T-helper 1 cell treated with Interleukin-12 subunit alpha and Interleukin-12 subunit beta and Interleukin-4 antibody, amounts not matched to agents 30 μg/mL and 1 μg/mL, for 36 hours (primary cell): ENCODE measurements around the gene AHSG.

ENCODE experiments used
- H3K27ac Mint-ChIP-seq: one replicate; pipeline ENCODE4 v1.8.0; 2021; ENCODE audit warnings: mild to moderate bottlenecking, mixed read lengths
- H3K27me3 Mint-ChIP-seq: one replicate; pipeline ENCODE4 v1.8.0; 2021; ENCODE audit warnings: low read depth, mixed read lengths
- H3K36me3 Mint-ChIP-seq: one replicate; pipeline ENCODE4 v1.8.0; 2021; ENCODE audit warnings: low read depth, mixed read lengths
- H3K4me1 Mint-ChIP-seq: one replicate; pipeline ENCODE4 v1.8.0; 2021; ENCODE audit warnings: low read depth, mixed read lengths
- H3K4me3 Mint-ChIP-seq: one replicate; pipeline ENCODE4 v1.8.0; 2021; ENCODE audit warnings: mild to moderate bottlenecking, moderate library complexity, mixed read lengths
- H3K9me3 Mint-ChIP-seq: one replicate; pipeline ENCODE4 v1.8.0; 2021; ENCODE audit warnings: mixed read lengths

Gene AHSG

GRCh38 chr3:186638259-186638658 lies 25.4 kb downstream of the AHSG start:
- H3K4me1 Mint-ChIP-seq = peaks cover 21% of the 10 kb centered on the region
- H3K27me3 Mint-ChIP-seq = peaks cover 13% of the 10 kb centered on the region
- no peaks in the 10 kb centered on the region for H3K9me3 Mint-ChIP-seq

DNA sequence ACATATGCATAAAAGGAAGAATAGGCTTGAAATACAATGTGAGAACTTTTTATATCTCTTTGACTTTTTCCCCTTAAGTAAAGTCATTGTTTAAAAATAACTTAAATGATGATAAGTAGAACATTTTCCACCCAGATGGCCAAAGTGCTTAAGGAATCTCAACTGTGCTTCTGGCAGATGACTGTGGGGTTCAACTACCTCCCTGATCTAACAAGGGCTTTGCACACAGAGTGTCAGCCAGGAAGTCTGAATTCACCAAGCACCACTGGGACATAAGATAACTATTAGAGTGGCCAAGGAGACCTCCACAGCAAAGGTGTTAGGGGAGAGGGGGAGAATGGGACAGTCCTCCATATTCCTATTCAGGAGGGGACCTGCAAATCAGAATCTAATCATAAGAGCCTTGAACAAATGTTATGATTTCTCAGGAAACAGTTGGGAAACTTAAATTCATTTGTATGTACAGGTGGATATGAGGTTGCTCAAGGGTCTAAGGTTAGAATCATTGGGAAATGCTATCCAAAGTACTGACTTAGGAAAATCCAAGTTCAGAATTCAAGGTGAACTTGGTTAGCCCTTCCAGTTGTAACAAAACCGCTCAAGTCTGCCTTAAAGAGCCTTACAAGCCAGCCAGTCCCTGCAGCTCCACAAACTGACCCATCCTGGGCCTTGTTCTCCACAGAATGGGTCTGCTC lies 27.1 kb downstream of the AHSG start, which contains the start of gene FETUB:
FETUB (plus strand) TSS at position 622 of the 695 bp plus-strand sequence; CDS start at position 684, 62 bp downstream.
- H3K36me3 Mint-ChIP-seq = no peaks in the 10 kb centered on the region
- H3K27me3 Mint-ChIP-seq = peaks cover 8% of the 10 kb centered on the region
- peak within 1 kb of the TSS; percentile 37 for H3K27ac Mint-ChIP-seq

More at GRCh38 chr3:186638259-186638658, 25.4 kb downstream of the AHSG start:
- Mint-ChIP-seq H3K27ac (no peak overlapping the region), H3K4me3 (no peak overlapping the region), H3K36me3 (no peaks in the 10 kb centered on the region)

DNA sequence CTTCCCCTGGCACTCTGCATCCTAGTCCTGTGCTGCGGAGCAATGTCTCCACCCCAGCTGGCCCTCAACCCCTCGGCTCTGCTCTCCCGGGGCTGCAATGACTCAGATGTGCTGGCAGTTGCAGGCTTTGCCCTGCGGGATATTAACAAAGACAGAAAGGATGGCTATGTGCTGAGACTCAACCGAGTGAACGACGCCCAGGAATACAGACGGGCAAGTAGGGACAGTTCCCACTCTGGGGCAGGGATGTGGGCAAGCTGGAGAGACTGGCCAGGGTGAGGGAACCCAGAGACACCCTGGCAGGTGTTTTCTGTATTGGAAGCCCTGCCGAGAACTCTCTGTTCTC lies 27.6 kb downstream of the AHSG start:
- H3K27me3 Mint-ChIP-seq = peaks cover 3% of the 10 kb centered on the region
- no peaks in the 10 kb centered on the region for H3K36me3 Mint-ChIP-seq
- no peaks in the 10 kb centered on the region for H3K9me3 Mint-ChIP-seq
- H3K4me1 Mint-ChIP-seq = peaks cover 36% of the 10 kb centered on the region
- H3K27ac Mint-ChIP-seq = no peak overlapping the region
- H3K4me3 Mint-ChIP-seq = no peak overlapping the region

More for the DNA sequence above, 27.1 kb downstream of the AHSG start, which contains the start of gene FETUB:
- Mint-ChIP-seq H3K4me3 (no peak within 1 kb of the TSS), H3K9me3 (no peaks in the 10 kb centered on the region), H3K4me1 (peaks cover 33% of the 10 kb centered on the region)

GRCh38 chr3:186640929-186641328 lies 28.1 kb downstream of the AHSG start:
- no peak overlapping the region for H3K4me3 Mint-ChIP-seq
- H3K9me3 Mint-ChIP-seq = no peaks in the 10 kb centered on the region
- H3K27me3 Mint-ChIP-seq = no peaks in the 10 kb centered on the region
- H3K36me3 Mint-ChIP-seq = no peaks in the 10 kb centered on the region
- peaks cover 36% of the 10 kb centered on the region for H3K4me1 Mint-ChIP-seq
- H3K27ac Mint-ChIP-seq = no peak overlapping the region

GRCh38 chr3:186642014-186642413 lies 29.2 kb downstream of the AHSG start:
- H3K36me3 Mint-ChIP-seq = no peaks in the 10 kb centered on the region
- peak overlapping the region; percentile 12 for H3K27ac Mint-ChIP-seq
- H3K9me3 Mint-ChIP-seq = peaks cover 4% of the 10 kb centered on the region
- peaks cover 4% of the 10 kb centered on the region for H3K27me3 Mint-ChIP-seq
- peaks cover 38% of the 10 kb centered on the region for H3K4me1 Mint-ChIP-seq
- H3K4me3 Mint-ChIP-seq = no peak overlapping the region

- Mint-ChIP-seq H3K4me1 (peaks cover 38% of the 10 kb centered on the region), H3K9me3 (peaks cover 4% of the 10 kb centered on the region), H3K4me3 (peak overlapping the region; percentile 9), H3K36me3 (no peaks in the 10 kb centered on the region), H3K27me3 (peaks cover 4% of the 10 kb centered on the region), H3K27ac (peak overlapping the region; percentile 69)
Measured at GRCh38 chr3:186643493-186643892, 30.6 kb downstream of the AHSG start.

- peaks cover 38% of the 10 kb centered on the region for H3K4me1 Mint-ChIP-seq
- H3K27ac Mint-ChIP-seq = peak overlapping the region; percentile 73
Measured at GRCh38 chr3:186644683-186645082, 31.8 kb downstream of the AHSG start.

GRCh38 chr3:186646106-186646505 lies 33.2 kb downstream of the AHSG start:
- Mint-ChIP-seq H3K27ac (peak overlapping the region; percentile 51), H3K4me3 (no peak overlapping the region), H3K4me1 (peaks cover 35% of the 10 kb centered on the region), H3K9me3 (peaks cover 4% of the 10 kb centered on the region), H3K27me3 (peaks cover 4% of the 10 kb centered on the region), H3K36me3 (no peaks in the 10 kb centered on the region)

More at GRCh38 chr3:186644683-186645082, 31.8 kb downstream of the AHSG start:
- H3K9me3 Mint-ChIP-seq = peaks cover 4% of the 10 kb centered on the region
- H3K27me3 Mint-ChIP-seq = peaks cover 4% of the 10 kb centered on the region
- no peak overlapping the region for H3K4me3 Mint-ChIP-seq
- no peaks in the 10 kb centered on the region for H3K36me3 Mint-ChIP-seq

- Mint-ChIP-seq H3K27me3 (peaks cover 4% of the 10 kb centered on the region), H3K9me3 (peaks cover 4% of the 10 kb centered on the region), H3K36me3 (no peaks in the 10 kb centered on the region), H3K4me1 (peaks cover 31% of the 10 kb centered on the region), H3K27ac (no peak overlapping the region), H3K4me3 (no peak overlapping the region)
Measured at GRCh38 chr3:186646841-186647240, 34.0 kb downstream of the AHSG start.

GRCh38 chr3:186648851-186649250 lies 36.0 kb downstream of the AHSG start:
- H3K4me1 Mint-ChIP-seq = peaks cover 12% of the 10 kb centered on the region

DNA sequence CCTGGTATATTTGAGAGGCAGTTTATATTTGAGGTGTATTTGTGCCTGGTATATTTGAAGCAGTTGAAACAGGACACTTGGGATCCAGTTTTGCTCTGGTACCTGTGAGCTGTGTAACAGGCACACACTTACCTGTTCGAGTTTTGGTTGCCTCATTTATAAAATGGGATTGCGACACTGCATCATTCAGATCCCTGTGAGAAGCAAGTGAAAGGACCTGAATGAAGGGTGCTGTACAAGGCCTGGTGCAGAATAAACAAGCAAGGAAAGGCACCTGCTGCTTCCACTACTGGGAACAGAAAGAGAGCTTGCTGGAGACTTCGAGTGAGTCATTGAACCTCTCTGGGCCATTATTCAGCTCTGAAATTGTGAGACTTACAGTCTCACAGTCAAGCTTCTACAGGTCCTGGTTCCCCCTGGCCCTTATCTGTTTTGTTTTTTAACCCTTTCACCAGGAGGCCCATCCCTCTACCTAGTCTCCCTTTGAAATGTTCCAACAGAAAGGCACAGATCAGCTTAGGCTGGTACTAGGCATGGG lies 38.9 kb downstream of the AHSG start:
- no peaks in the 10 kb centered on the region for H3K4me1 Mint-ChIP-seq
- H3K36me3 Mint-ChIP-seq = no peaks in the 10 kb centered on the region
- H3K4me3 Mint-ChIP-seq = no peak overlapping the region
- no peaks in the 10 kb centered on the region for H3K9me3 Mint-ChIP-seq
- peaks cover 9% of the 10 kb centered on the region for H3K27me3 Mint-ChIP-seq
- H3K27ac Mint-ChIP-seq = no peak overlapping the region

More at GRCh38 chr3:186648851-186649250, 36.0 kb downstream of the AHSG start:
- Mint-ChIP-seq H3K9me3 (peaks cover 4% of the 10 kb centered on the region), H3K36me3 (no peaks in the 10 kb centered on the region), H3K27ac (no peak overlapping the region), H3K27me3 (peaks cover 4% of the 10 kb centered on the region), H3K4me3 (no peak overlapping the region)

GRCh38 chr3:186653080-186653707 lies 40.3 kb downstream of the AHSG start:
- Mint-ChIP-seq H3K4me3 (no peak overlapping the region), H3K36me3 (no peaks in the 10 kb centered on the region), H3K27ac (no peak overlapping the region)

DNA sequence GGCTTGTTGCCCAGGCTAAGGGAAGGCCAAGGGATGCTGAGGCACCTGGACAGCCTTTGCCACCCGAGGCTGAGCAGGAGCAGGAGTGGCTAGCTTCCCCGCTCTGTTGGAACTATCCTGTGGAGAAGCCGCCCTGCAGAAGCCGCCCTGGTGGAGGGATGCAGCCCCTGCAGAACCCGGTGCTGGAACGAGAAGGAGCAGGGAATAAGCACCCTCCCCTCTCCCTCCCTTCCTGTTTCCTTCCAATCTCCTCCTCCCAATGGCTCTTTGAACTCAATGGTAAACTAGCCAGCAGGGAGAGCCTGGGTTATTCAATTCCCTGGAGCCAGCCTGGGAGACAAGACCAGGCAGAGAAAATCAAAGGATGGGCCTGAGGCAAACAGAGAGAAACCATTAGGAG lies 41.1 kb downstream of the AHSG start:
- H3K9me3 Mint-ChIP-seq = no peaks in the 10 kb centered on the region
- no peaks in the 10 kb centered on the region for H3K36me3 Mint-ChIP-seq
- H3K27me3 Mint-ChIP-seq = peaks cover 26% of the 10 kb centered on the region
- H3K4me3 Mint-ChIP-seq = no peak overlapping the region
- no peak overlapping the region for H3K27ac Mint-ChIP-seq
- no peaks in the 10 kb centered on the region for H3K4me1 Mint-ChIP-seq

More at GRCh38 chr3:186653080-186653707, 40.3 kb downstream of the AHSG start:
- Mint-ChIP-seq H3K27me3 (peaks cover 18% of the 10 kb centered on the region), H3K4me1 (no peaks in the 10 kb centered on the region), H3K9me3 (no peaks in the 10 kb centered on the region)

GRCh38 chr3:186663361-186664118 lies 50.7 kb downstream of the AHSG start:
- Mint-ChIP-seq H3K27ac (no peak overlapping the region), H3K27me3 (peaks cover 25% of the 10 kb centered on the region), H3K9me3 (peaks cover 3% of the 10 kb centered on the region)

More at GRCh38 chr3:186663361-186664118, 50.7 kb downstream of the AHSG start:
- Mint-ChIP-seq H3K4me1 (peaks cover 2% of the 10 kb centered on the region), H3K4me3 (no peak overlapping the region), H3K36me3 (peaks cover 1% of the 10 kb centered on the region)
